T-helper 1 cell treated with Interleukin-12 subunit alpha and Interleukin-12 subunit beta and Interleukin-4 antibody, amounts not matched to agents 30 μg/mL and 1 μg/mL, for 36 hours (primary cell): Measurements from ENCODE around the gene TAOK1.
A peak's percentile ranks its signal among the peaks of the same experiment; 100 is the strongest.

ENCODE experiments used
- H3K27ac Mint-ChIP-seq: one replicate; pipeline ENCODE4 v1.8.0; 2021; ENCODE audit warnings: mild to moderate bottlenecking, mixed read lengths
- H3K27me3 Mint-ChIP-seq: one replicate; pipeline ENCODE4 v1.8.0; 2021; ENCODE audit warnings: low read depth, mixed read lengths
- H3K36me3 Mint-ChIP-seq: one replicate; pipeline ENCODE4 v1.8.0; 2021; ENCODE audit warnings: low read depth, mixed read lengths
- H3K4me1 Mint-ChIP-seq: one replicate; pipeline ENCODE4 v1.8.0; 2021; ENCODE audit warnings: low read depth, mixed read lengths
- H3K4me3 Mint-ChIP-seq: one replicate; pipeline ENCODE4 v1.8.0; 2021; ENCODE audit warnings: mild to moderate bottlenecking, moderate library complexity, mixed read lengths
- H3K9me3 Mint-ChIP-seq: one replicate; pipeline ENCODE4 v1.8.0; 2021; ENCODE audit warnings: mixed read lengths

The TAOK1 gene

GRCh38 chr17:29581583-29582253 is 191.6 kb downstream of the TAOK1 start:
- Mint-ChIP-seq H3K36me3 (peaks cover 22% of the 10 kb centered on the region), H3K27ac (no peak overlapping the region), H3K4me1 (peaks cover 31% of the 10 kb centered on the region), H3K4me3 (no peak overlapping the region), H3K27me3 (no peaks in the 10 kb centered on the region), H3K9me3 (no peaks in the 10 kb centered on the region)

DNA sequence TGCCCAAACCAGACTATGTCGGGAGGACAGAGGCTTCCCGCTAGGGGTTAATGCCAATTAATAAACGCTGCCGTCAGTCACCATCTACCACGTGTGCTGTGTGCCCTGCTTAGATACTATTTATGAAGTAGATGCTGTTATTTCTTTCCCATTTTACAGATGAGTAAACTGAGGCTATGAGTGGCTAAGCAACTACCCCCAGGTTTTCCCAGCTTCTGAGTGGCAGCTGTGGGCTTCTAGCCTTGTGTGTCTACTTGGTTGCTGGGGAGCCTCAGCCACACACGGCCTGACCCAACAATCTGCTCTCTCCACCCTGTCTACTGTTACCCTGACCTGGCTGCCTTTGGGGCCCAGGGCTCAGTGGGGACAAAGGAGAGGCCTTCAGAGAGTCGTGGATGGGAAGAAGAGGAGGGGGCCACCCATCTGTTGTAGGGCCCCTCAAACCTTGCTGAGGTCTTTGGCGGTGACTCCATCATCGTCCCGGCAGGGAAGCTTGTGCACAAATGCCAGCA is 192.1 kb downstream of the TAOK1 start:
- H3K27me3 Mint-ChIP-seq: no peaks in the 10 kb centered on the region
- H3K36me3 Mint-ChIP-seq: peaks cover 22% of the 10 kb centered on the region
- no peak overlapping the region for H3K4me3 Mint-ChIP-seq
- peaks cover 34% of the 10 kb centered on the region for H3K4me1 Mint-ChIP-seq
- no peaks in the 10 kb centered on the region for H3K9me3 Mint-ChIP-seq
- no peak overlapping the region for H3K27ac Mint-ChIP-seq

DNA sequence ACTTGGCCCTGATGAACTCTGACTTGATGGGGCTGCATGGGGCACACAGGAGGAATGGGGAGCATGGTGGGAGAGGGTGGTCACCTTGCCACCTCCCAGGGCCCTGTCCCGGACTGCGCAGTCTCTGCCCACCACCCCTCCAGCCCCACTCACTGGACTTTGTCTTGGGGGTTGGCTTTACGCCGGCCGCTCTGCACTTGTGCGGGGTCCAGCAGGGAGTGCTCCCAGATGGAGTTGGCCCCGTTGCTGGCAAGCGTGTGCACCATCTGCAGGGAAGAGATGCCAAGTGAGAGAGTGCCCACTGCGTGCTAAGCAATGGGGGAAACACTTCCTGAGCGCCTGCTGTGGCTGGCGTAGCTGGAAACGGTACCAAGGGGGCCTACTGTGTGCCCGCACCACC is 192.6 kb downstream of the TAOK1 start:
- no peaks in the 10 kb centered on the region for H3K27me3 Mint-ChIP-seq
- peaks cover 39% of the 10 kb centered on the region for H3K4me1 Mint-ChIP-seq
- H3K4me3 Mint-ChIP-seq: no peak overlapping the region
- no peaks in the 10 kb centered on the region for H3K9me3 Mint-ChIP-seq
- H3K27ac Mint-ChIP-seq: no peak overlapping the region
- H3K36me3 Mint-ChIP-seq: peaks cover 19% of the 10 kb centered on the region

- no peaks in the 10 kb centered on the region for H3K9me3 Mint-ChIP-seq
- H3K27me3 Mint-ChIP-seq: no peaks in the 10 kb centered on the region
- peaks cover 44% of the 10 kb centered on the region for H3K4me1 Mint-ChIP-seq
- H3K36me3 Mint-ChIP-seq: peaks cover 14% of the 10 kb centered on the region
- no peak overlapping the region for H3K27ac Mint-ChIP-seq
- no peak overlapping the region for H3K4me3 Mint-ChIP-seq
These were observed 193.4 kb downstream of the TAOK1 start for GRCh38 chr17:29583324-29584248.

GRCh38 chr17:29584452-29585079 is 194.4 kb downstream of the TAOK1 start:
- Mint-ChIP-seq H3K4me3 (no peak overlapping the region), H3K27ac (peak overlapping the region; percentile 73), H3K27me3 (no peaks in the 10 kb centered on the region), H3K36me3 (peaks cover 13% of the 10 kb centered on the region), H3K9me3 (no peaks in the 10 kb centered on the region), H3K4me1 (peaks cover 44% of the 10 kb centered on the region)

DNA sequence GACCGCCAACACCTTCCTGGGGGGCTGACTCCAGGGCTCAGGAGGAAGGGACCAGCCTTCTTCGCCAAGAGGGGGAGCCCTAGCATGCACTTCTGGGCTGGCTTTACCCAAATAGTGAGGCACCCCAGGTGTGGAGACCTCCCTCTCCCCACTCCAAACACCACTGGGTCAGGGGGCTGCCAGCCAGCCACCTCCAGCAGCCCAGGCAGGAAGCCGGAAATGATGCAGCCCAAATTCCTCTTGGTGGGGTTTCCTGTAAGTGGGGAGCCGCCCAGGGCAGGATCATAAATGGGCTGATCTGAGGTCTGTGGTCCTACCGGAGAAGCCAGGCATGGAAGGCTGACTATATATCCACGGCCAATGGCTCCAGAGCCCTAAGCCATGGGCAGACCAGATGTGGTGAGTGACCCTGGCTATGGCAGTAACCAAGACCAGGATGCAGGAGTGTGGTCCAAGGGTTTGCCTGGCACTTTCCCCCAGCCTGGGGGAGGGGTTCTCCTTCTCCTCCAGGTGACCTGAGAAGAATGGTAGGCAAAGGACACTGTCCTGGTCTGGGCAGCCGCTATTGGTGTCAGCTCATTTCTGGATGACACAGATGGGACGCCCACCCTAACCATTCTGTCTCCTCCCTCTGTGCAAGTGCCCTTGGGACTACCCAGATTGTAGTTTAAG is 195.1 kb downstream of the TAOK1 start:
- H3K27ac Mint-ChIP-seq: peak overlapping the region; percentile 45
- peaks cover 45% of the 10 kb centered on the region for H3K4me1 Mint-ChIP-seq
- H3K27me3 Mint-ChIP-seq: no peaks in the 10 kb centered on the region
- H3K9me3 Mint-ChIP-seq: no peaks in the 10 kb centered on the region
- H3K4me3 Mint-ChIP-seq: peak overlapping the region; percentile 40
- H3K36me3 Mint-ChIP-seq: peaks cover 9% of the 10 kb centered on the region

GRCh38 chr17:29586676-29587469 is 196.7 kb downstream of the TAOK1 start:
- Mint-ChIP-seq H3K4me3 (peak overlapping the region; percentile 88), H3K9me3 (no peaks in the 10 kb centered on the region), H3K36me3 (peaks cover 5% of the 10 kb centered on the region), H3K4me1 (peaks cover 51% of the 10 kb centered on the region), H3K27me3 (no peaks in the 10 kb centered on the region), H3K27ac (no peak overlapping the region)

DNA sequence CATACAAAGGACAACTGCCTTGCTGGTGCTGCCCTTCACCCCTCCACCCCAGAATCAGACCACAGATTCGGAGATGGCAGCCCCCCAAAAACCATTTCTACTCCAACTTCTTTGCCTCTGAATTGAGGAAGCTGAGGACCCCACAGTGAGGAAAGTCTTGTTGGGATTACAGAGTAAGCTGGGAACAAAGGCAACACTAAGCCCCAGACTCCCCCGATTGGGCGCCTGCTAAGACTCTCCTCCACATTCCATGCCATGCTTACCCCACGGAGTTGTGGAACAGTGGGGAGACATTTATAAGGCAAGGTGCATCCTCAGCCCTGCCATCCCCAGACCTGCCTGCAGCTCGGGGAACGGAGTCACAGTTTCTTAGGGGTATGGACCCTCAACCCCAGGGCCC is 197.4 kb downstream of the TAOK1 start:
- Mint-ChIP-seq H3K27ac (no peak overlapping the region), H3K36me3 (no peaks in the 10 kb centered on the region), H3K4me1 (peaks cover 54% of the 10 kb centered on the region), H3K4me3 (peak overlapping the region; percentile 88), H3K9me3 (no peaks in the 10 kb centered on the region), H3K27me3 (no peaks in the 10 kb centered on the region)

DNA sequence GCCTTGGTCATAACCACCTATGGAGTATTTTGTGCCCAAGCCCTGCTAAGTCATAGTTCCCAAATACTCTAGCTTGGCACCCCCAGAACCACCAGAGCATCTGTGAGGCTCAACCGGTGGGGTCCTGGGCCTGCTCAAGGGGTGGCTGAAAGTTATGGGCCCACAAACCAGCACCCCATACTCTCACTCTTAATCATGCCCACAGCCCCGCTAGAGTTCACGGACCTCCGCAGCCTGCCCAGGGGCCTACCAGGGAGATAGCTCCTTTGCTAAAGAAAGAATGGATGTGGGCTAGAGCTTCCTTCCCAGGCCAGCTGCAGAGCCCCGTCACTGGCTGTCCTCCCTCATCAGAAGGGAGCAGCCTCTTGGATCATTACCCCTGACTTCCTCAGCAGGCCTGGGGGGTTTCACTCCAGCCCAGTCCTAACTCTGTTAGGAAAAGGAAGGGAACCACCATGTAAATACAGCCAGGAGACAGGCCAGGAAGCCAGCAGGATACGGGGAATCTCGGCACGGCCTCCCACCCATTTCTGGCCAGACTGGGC is 197.9 kb downstream of the TAOK1 start:
- H3K4me1 Mint-ChIP-seq: peaks cover 55% of the 10 kb centered on the region
- H3K27me3 Mint-ChIP-seq: no peaks in the 10 kb centered on the region
- H3K36me3 Mint-ChIP-seq: no peaks in the 10 kb centered on the region
- H3K4me3 Mint-ChIP-seq: peak overlapping the region; percentile 88
- H3K9me3 Mint-ChIP-seq: no peaks in the 10 kb centered on the region
- H3K27ac Mint-ChIP-seq: peak overlapping the region; percentile 83

- Mint-ChIP-seq H3K9me3 (no peaks in the 10 kb centered on the region), H3K36me3 (no peaks in the 10 kb centered on the region), H3K4me3 (peak overlapping the region; percentile 88), H3K4me1 (peaks cover 55% of the 10 kb centered on the region), H3K27ac (no peak overlapping the region), H3K27me3 (no peaks in the 10 kb centered on the region)
These were observed 198.6 kb downstream of the TAOK1 start for GRCh38 chr17:29588562-29589411.

- Mint-ChIP-seq H3K27me3 (no peaks in the 10 kb centered on the region), H3K27ac (peak within 1 kb of the TSS; percentile 88), H3K4me3 (peak within 1 kb of the TSS; percentile 88), H3K9me3 (no peaks in the 10 kb centered on the region), H3K4me1 (peaks cover 52% of the 10 kb centered on the region), H3K36me3 (no peaks in the 10 kb centered on the region)
These were observed 199.6 kb downstream of the TAOK1 start, which contains the start of gene GIT1 for GRCh38 chr17:29589524-29590410. Gene GIT1, minus strand, starts transcription at chr17:29589648. Its CDS starts 270 bp downstream, at chr17:29589378.
